B cell (primary cell): ENCODE data around the gene TLCD2. TPM values are rescaled to one million over a fixed set of nuclear protein-coding genes. Genes with fewer than 3 reads are reported as not detected.

ENCODE experiments used
- ATAC-seq: fragments of 200-7000 bp; cut with Tn5 transposase; one replicate; pipeline ENCODE4 v1.10.0; 2021; ENCODE audit warnings: low read depth, mild to moderate bottlenecking, moderate number of reproducible peaks, moderate library complexity
- CTCF ChIA-PET: fragments of 350-600 bp; sonication (Branson Sonifier 250); formaldehyde crosslinking; loops from one replicate; lab custom pipeline; 2021; ENCODE audit warnings: antibody characterized with exemption, inconsistent platforms; lab: Charles Lee
- POLR2A ChIA-PET: fragments of 350-600 bp; sonication (Branson Sonifier 250); formaldehyde crosslinking; loops from one replicate; lab custom pipeline; 2021; ENCODE audit warnings: antibody characterized with exemption; lab: Charles Lee
- DNase-seq: peaks from one replicate; pipeline ENCODE4 v3.0.0; 2013
- H2AFZ ChIP-seq: 2 replicates; pipeline ENCODE4 v1.6.1; 2012; ENCODE audit warnings: mild to moderate bottlenecking, low read depth, low read length; ENCODE audit not compliant: insufficient read depth, poor library complexity, severe bottlenecking
- H3K27ac ChIP-seq, 2 donors: 1 replicate in 1 of 2; 2 replicates in 1 of 2; pipeline ENCODE4 v1.5.1; 2012 to 2013; ENCODE audit warnings: low read length in 2 of 2, mild to moderate bottlenecking in 2 of 2, moderate library complexity in 1 of 2
- H3K27me3 ChIP-seq, 4 experiments: fragments of 200-600 bp in 1 of 4; sonication (generic) in 1 of 4; replicated peaks in 1 of 4; 1 replicate in 2 of 4; 2 replicates in 2 of 4; pipeline versions ENCODE4 v1.6.1 to v1.7.0; 2013 to 2016; ENCODE audit warnings: low read length in 3 of 4, mild to moderate bottlenecking in 2 of 4, mixed read lengths in 1 of 4, moderate library complexity in 1 of 4; ENCODE audit not compliant: insufficient read depth in 4 of 4, control insufficient read depth in 3 of 4; ENCODE audit errors: control extremely low read depth in 1 of 4
- H3K36me3 ChIP-seq, 2 experiments: replicated peaks in 1 of 2; 1 replicate in 1 of 2; 2 replicates in 1 of 2; pipeline versions ENCODE4 v1.6.1 to v1.7.1; 2013; ENCODE audit warnings: low read length in 1 of 2; ENCODE audit not compliant: insufficient read depth in 2 of 2, control insufficient read depth in 1 of 2; ENCODE audit errors: control extremely low read depth in 1 of 2, extremely low read depth in 1 of 2
- H3K4me1 ChIP-seq, 2 donors: fragments of 200-600 bp in 1 of 2; sonication (generic) in 1 of 2; 1 replicate in 1 of 2; 2 replicates in 1 of 2; pipeline versions ENCODE4 v1.5.1 to v1.6.1; 2013 to 2017; ENCODE audit warnings: low read length in 2 of 2; ENCODE audit not compliant: control insufficient read depth in 2 of 2, insufficient read depth in 2 of 2
- H3K4me2 ChIP-seq: replicated peaks from 2 replicates; pipeline ENCODE3; 2012; ENCODE audit warnings: mild to moderate bottlenecking, low read depth, low read length; ENCODE audit not compliant: poor library complexity, severe bottlenecking
- H3K4me3 ChIP-seq, 5 experiments: fragments of 200-600 bp in 1 of 5; sonication (generic) in 1 of 5; 1 replicate in 3 of 5; 2 replicates in 2 of 5; pipeline versions ENCODE4 v1.5.1 to v1.7.0; 2011 to 2016; ENCODE audit warnings: low read length in 4 of 5, mild to moderate bottlenecking in 4 of 5, low read depth in 2 of 5, control low read depth in 1 of 5, moderate library complexity in 1 of 5; ENCODE audit not compliant: insufficient read depth in 1 of 5; ENCODE audit errors: control extremely low read depth in 1 of 5, extremely low read depth in 1 of 5
- H3K79me2 ChIP-seq: fragments of 200-600 bp; sonication (generic); one replicate; pipeline ENCODE4 v1.6.0; 2016; ENCODE audit warnings: low read length; ENCODE audit not compliant: control insufficient read depth, insufficient read depth
- H3K9ac ChIP-seq: fragments of 200-600 bp; sonication (generic); 2 replicates; pipeline ENCODE4 v1.6.1; 2017; ENCODE audit warnings: mild to moderate bottlenecking, low read length, moderate library complexity
- H3K9me3 ChIP-seq, 3 donors: one replicate each; pipeline versions ENCODE4 v1.6.1 to v1.7.1; 2013; ENCODE audit warnings: low read length in 2 of 3; ENCODE audit not compliant: control insufficient read depth in 2 of 3, insufficient read depth in 1 of 3; ENCODE audit errors: control extremely low read depth in 1 of 3
- H4K20me1 ChIP-seq: 2 replicates; pipeline ENCODE4 v1.6.0; 2012; ENCODE audit warnings: mild to moderate bottlenecking, low read length; ENCODE audit not compliant: insufficient read depth, control insufficient read depth, poor library complexity, severe bottlenecking
- H3K27ac Mint-ChIP-seq: one replicate; pipeline ENCODE4 v1.8.0; 2021; ENCODE audit warnings: mixed read lengths
- H3K27me3 Mint-ChIP-seq: one replicate; pipeline ENCODE4 v1.8.0; 2021; ENCODE audit warnings: mixed read lengths
- H3K4me1 Mint-ChIP-seq: one replicate; pipeline ENCODE4 v1.8.0; 2021; ENCODE audit warnings: mixed read lengths
- H3K4me3 Mint-ChIP-seq: one replicate; pipeline ENCODE4 v1.8.0; 2021; ENCODE audit warnings: mixed read lengths
- H3K9me3 Mint-ChIP-seq: one replicate; pipeline ENCODE4 v1.8.0; 2022; ENCODE audit warnings: mixed read lengths; ENCODE audit not compliant: insufficient read depth
- CTCF ChIP-seq: fragments of 200-600 bp; IDR thresholded peaks from one replicate; pipeline ENCODE4 v1.8.0; 2022; ENCODE audit warnings: antibody characterized with exemption, mild to moderate bottlenecking
- EZH2 ChIP-seq: IDR thresholded peaks from 2 replicates; pipeline ENCODE4 v1.6.1; 2012; ENCODE audit warnings: borderline replicate concordance, low read depth, mild to moderate bottlenecking, moderate library complexity, low read length; ENCODE audit not compliant: insufficient read depth, poor library complexity, severe bottlenecking
- WGBS: methylation state at CpG from one replicate; pipeline ENCODE4 v1.1.5; 2013; ENCODE audit warnings: missing lambda C conversion rate; ENCODE audit not compliant: insufficient coverage; 5-methylcytosine and 5-hydroxymethylcytosine counted together
- intact Hi-C: fragments of 100-400 bp; cut with micrococcal nuclease; formaldehyde crosslinking; loops from one replicate; pipeline ENCODE4 v1.10.0; 2022
- polyA plus RNA-seq: library from polyadenylated mRNA; depleted of rRNA; stranded (reverse); fragments of >200 nt; gene quantifications from 2 replicates; pipeline ENCODE4 v1.2.3, GENCODE V29; 2012
- total RNA-seq, 2 donors: library from RNA; stranded (reverse); fragments of 120-200 nt in 1 of 2; gene quantifications; 1 replicate in 1 of 2; 2 replicates in 1 of 2; pipeline versions ENCODE4 v1.2.3 to v1.2.4, GENCODE V29; 2013 to 2022

Gene TLCD2
- total and polyA plus RNA-seq, 2 donors (not counting 1 experiment from before 2014, with no cell fraction given), result 0.03 TPM; not detected in 1

GRCh38 chr17:1752425-1753262 lies 42.5 kb upstream of the TLCD2 start:
- Histone ChIP-seq H3K9ac (peak overlapping the region; percentile 20), H3K27ac (peak overlapping the region in 1 of 2 donors; percentile 6), H3K4me2 (peak overlapping the region; percentile 72), H3K9me3 (no peaks in the 10 kb centered on the region), H3K4me1 (peaks cover 10 to 15% of the 10 kb centered on the region in 2 donors), H3K4me3 (peak overlapping the region in 2 of 5 experiments; percentile 17 to 21), H3K36me3 (no peaks in the 10 kb centered on the region), H3K27me3 (no peaks in the 10 kb centered on the region), H2AFZ (peak overlapping the region; percentile 61), H4K20me1 (no peaks in the 10 kb centered on the region), H3K79me2 (no peaks in the 10 kb centered on the region)
- intact Hi-C loops, result loop anchor here (1.0 kb wide), 2 partner anchors 12 to 30 kb away; no protein-coding TSS in a partner anchor
- POLR2A ChIA-PET, result interaction anchor here (0.5 to 2.5 kb wide), 8 partner anchors 10 to 176 kb away, joined by 4 to 17 read pairs (median 6); partner anchors contain the start of genes SERPINF1 and WDR81
- Mint-ChIP-seq H3K4me3 (peak overlapping the region; percentile 67), H3K27me3 (no peaks in the 10 kb centered on the region), H3K9me3 (no peaks in the 10 kb centered on the region), H3K27ac (peak overlapping the region; percentile 82), H3K4me1 (peaks cover 15% of the 10 kb centered on the region)
- TF ChIP-seq CTCF (no peak), EZH2 (no peak)
- CTCF ChIA-PET, result interaction anchor here (0.7 to 3.6 kb wide), 11 partner anchors 8 to 84 kb away, joined by 3 to 58 read pairs (median 7); partner anchors contain the start of genes RPA1 and SMYD4
- DNase-seq, result peak; percentile 75
- peak; percentile 82 for ATAC-seq
- 26% methylated on average over 13 of the region's 18 CpGs for WGBS

GRCh38 chr17:1750628-1751027 lies 40.5 kb upstream of the TLCD2 start:
- DNase-seq, result no peak
- over 99% methylated on average over 9 of the region's 9 CpGs for WGBS
- H3K27ac Mint-ChIP-seq, result no peak overlapping the region
- CTCF ChIA-PET, result interaction anchor here (3.6 kb wide), 1 partner anchor 30 kb away, joined by 39 read pairs; no protein-coding TSS in a partner anchor
- Histone ChIP-seq H3K4me3 (no peak overlapping the region), H3K4me2 (no peak overlapping the region), H3K27me3 (no peaks in the 10 kb centered on the region), H3K9me3 (no peaks in the 10 kb centered on the region), H2AFZ (no peak overlapping the region), H3K4me1 (peaks cover 10 to 15% of the 10 kb centered on the region in 2 donors), H3K79me2 (no peaks in the 10 kb centered on the region), H3K27ac (no peak overlapping the region), H3K9ac (no peak overlapping the region), H4K20me1 (no peaks in the 10 kb centered on the region), H3K36me3 (no peaks in the 10 kb centered on the region)
- intact Hi-C loops, result no loop called here
- ATAC-seq, result no peak
- no peaks in the 10 kb centered on the region for H3K9me3 Mint-ChIP-seq
- H3K4me3 Mint-ChIP-seq, result no peak overlapping the region
- TF ChIP-seq EZH2 (no peak), CTCF (no peak)
- no peaks in the 10 kb centered on the region for H3K27me3 Mint-ChIP-seq
- POLR2A ChIA-PET, result no interaction called here
- H3K4me1 Mint-ChIP-seq, result peaks cover 14% of the 10 kb centered on the region
